ENCODE measurements around the gene USH2A.

GRCh38 chr1:215720126-215720525 is 703.1 kb downstream of the USH2A start:
- no peak for TF ChIP-seq EP300 (IDR thresholded peaks at IDR 0.05)
- no peak for TF ChIP-seq CTCF (IDR thresholded peaks at IDR 0.05)
- TF ChIP-seq POLR2A (IDR thresholded peaks at IDR 0.05), result no peak

Measured in tibial nerve (tissue), 4 donors.